HCT116 (cell line): ENCODE data around the gene CPM. TPM values are rescaled to one million over a fixed set of nuclear protein-coding genes. Genes with fewer than 3 reads are reported as not detected.

Experiments used
- ATAC-seq: fragments of 200-7000 bp; cut with Tn5 transposase; 2 replicates; pipeline ENCODE4 v1.9.1; 2020; ENCODE audit warnings: mild to moderate bottlenecking, moderate library complexity
- BruUV-seq: library from RNA; stranded (reverse); fragments of 400-500 nt; replicated peaks from 2 replicates; lab custom pipeline; 2021; lab: Mats Ljungman, UMichigan
- CTCF ChIA-PET: fragments of 300-600 bp; sonication (Branson Sonifier 250); formaldehyde crosslinking; loops from one replicate; lab custom pipeline; 2021; ENCODE audit warnings: antibody characterized with exemption; lab: Charles Lee
- POLR2A ChIA-PET: fragments of 300-600, 350-600 bp; sonication (Branson Sonifier 250); formaldehyde crosslinking; loops from one replicate; lab custom pipeline; 2021; ENCODE audit warnings: antibody characterized with exemption; lab: Charles Lee
- RAD21 ChIA-PET, 2 experiments: fragments of 300-600 bp; sonication (Branson Sonifier 250); formaldehyde crosslinking; loops; one replicate each; lab custom pipeline; 2023; ENCODE audit warnings: low total read pairs in 2 of 2; ENCODE audit not compliant: uncharacterized antibody in 2 of 2, unreplicated experiment in 2 of 2, low non-redundant PET in 1 of 2; lab: Charles Lee
- DNase-seq: peaks from one replicate; pipeline ENCODE4 v3.0.0-alpha.2; 2010; ENCODE audit warnings: low read depth, low spot score
- H2AFZ ChIP-seq: fragments of 200-600 bp; shearing (Covaris generic), sonication (generic); 2 replicates; pipeline ENCODE4 v1.6.1; 2017; ENCODE audit warnings: low read depth, mixed run types, mixed read lengths, antibody characterized with exemption, low read length; ENCODE audit not compliant: poor library complexity, severe bottlenecking
- H3K27ac ChIP-seq: 2 replicates; pipeline ENCODE4 v1.5.1; 2012; ENCODE audit warnings: low read depth, low read length
- H3K27me3 ChIP-seq: fragments of 200-600 bp; sonication (generic); 2 replicates; pipeline ENCODE4 v1.6.1; 2016; ENCODE audit warnings: mixed run types, low read length, mixed read lengths; ENCODE audit not compliant: insufficient read depth
- H3K36me3 ChIP-seq, 2 experiments: fragments of 200-500 bp in 1 of 2; fragments of 200-600 bp in 1 of 2; sonication (Bioruptor generic) in 1 of 2; sonication (generic) in 1 of 2; 2 replicates each; pipeline versions ENCODE4 v1.5.1 to v1.6.1; 2014 to 2016; ENCODE audit warnings: low read length in 2 of 2, inconsistent platforms in 1 of 2, mixed read lengths in 1 of 2, mixed run types in 1 of 2; ENCODE audit not compliant: insufficient read depth in 2 of 2, control insufficient read depth in 1 of 2
- H3K4me1 ChIP-seq, 2 experiments: fragments of 200-600 bp in 1 of 2; sonication (generic) in 1 of 2; 2 replicates each; pipeline versions ENCODE4 v1.5.1 to v1.6.1; 2012 to 2017; ENCODE audit warnings: low read length in 2 of 2, inconsistent platforms in 1 of 2, mild to moderate bottlenecking in 1 of 2, mixed read lengths in 1 of 2, mixed run types in 1 of 2, moderate library complexity in 1 of 2; ENCODE audit not compliant: insufficient read depth in 2 of 2, control insufficient read depth in 1 of 2
- H3K4me2 ChIP-seq: fragments of 200-600 bp; sonication (generic); 2 replicates; pipeline ENCODE4 v1.6.1; 2017; ENCODE audit warnings: mixed run types, low read length, mixed read lengths
- H3K4me3 ChIP-seq, 2 experiments: fragments of 200-600 bp in 1 of 2; sonication (generic) in 1 of 2; replicated peaks in 1 of 2; 2 replicates each; pipeline ENCODE4 v1.5.1; 2011 to 2016; ENCODE audit warnings: low read length in 2 of 2, control low read depth in 1 of 2, low read depth in 1 of 2, mild to moderate bottlenecking in 1 of 2, mixed read lengths in 1 of 2, mixed run types in 1 of 2
- H3K79me2 ChIP-seq: fragments of 200-600 bp; sonication (generic); 2 replicates; pipeline ENCODE4 v1.6.1; 2017; ENCODE audit warnings: mild to moderate bottlenecking, mixed run types, low read length, moderate library complexity, mixed read lengths; ENCODE audit not compliant: insufficient read depth
- H3K9ac ChIP-seq: fragments of 200-600 bp; sonication (generic); 2 replicates; pipeline ENCODE4 v1.6.1; 2016; ENCODE audit warnings: low read length, mixed read lengths
- H3K9me2 ChIP-seq: fragments of 200-600 bp; sonication (generic), shearing (Covaris generic); 2 replicates; pipeline ENCODE4 v1.6.1; 2017; ENCODE audit warnings: mixed run types, mild to moderate bottlenecking, moderate library complexity; ENCODE audit not compliant: insufficient read depth
- H3K9me3 ChIP-seq, 2 experiments: fragments of 200-500 bp in 1 of 2; fragments of 200-600 bp in 1 of 2; sonication (Bioruptor generic) in 1 of 2; sonication (generic) in 1 of 2; 2 replicates each; pipeline ENCODE4 v1.6.1; 2014 to 2017; ENCODE audit warnings: low read length in 2 of 2, mixed read lengths in 2 of 2, inconsistent platforms in 1 of 2, low read depth in 1 of 2, mild to moderate bottlenecking in 1 of 2, mixed run types in 1 of 2, moderate library complexity in 1 of 2; ENCODE audit not compliant: control insufficient read depth in 1 of 2, insufficient read depth in 1 of 2
- H4K20me1 ChIP-seq: fragments of 200-600 bp; sonication (generic), shearing (Covaris generic); 2 replicates; pipeline ENCODE4 v1.6.1; 2017; ENCODE audit warnings: mixed run types, mild to moderate bottlenecking, moderate library complexity; ENCODE audit not compliant: insufficient read depth
- ATF3 ChIP-seq: IDR thresholded peaks from 2 replicates; pipeline ENCODE4 v1.6.1; 2012
- CTCF ChIP-seq, 3 experiments: fragments of 200-600 bp in 1 of 3; sonication (generic) in 1 of 3; IDR thresholded peaks in 2 of 3; conservative IDR thresholded peaks in 1 of 3; 2 replicates each; pipeline ENCODE4 v1.5.1; 2012 to 2017; ENCODE audit warnings: low read depth in 2 of 3, low read length in 2 of 3, antibody characterized with exemption in 1 of 3, borderline replicate concordance in 1 of 3, control low read depth in 1 of 3, mild to moderate bottlenecking in 1 of 3, mixed read lengths in 1 of 3, mixed run types in 1 of 3, moderate library complexity in 1 of 3; ENCODE audit not compliant: insufficient read depth in 1 of 3
- EGR1 ChIP-seq: IDR thresholded peaks from 2 replicates; pipeline ENCODE4 v1.6.1; 2012; ENCODE audit warnings: low read depth
- EZH2phosphoT487 ChIP-seq: fragments of 200-600 bp; IDR thresholded peaks from 2 replicates; pipeline ENCODE4 v1.6.1; 2018; ENCODE audit warnings: antibody characterized with exemption, borderline replicate concordance
- FOSL1 ChIP-seq: IDR thresholded peaks from 2 replicates; pipeline ENCODE4 v1.6.1; 2012; ENCODE audit warnings: low read depth
- JUND ChIP-seq: IDR thresholded peaks from 2 replicates; pipeline ENCODE4 v1.6.1; 2012
- POLR2AphosphoS5 ChIP-seq: IDR thresholded peaks from 2 replicates; pipeline ENCODE4 v1.6.1; 2011; ENCODE audit warnings: mild to moderate bottlenecking, low read depth, low read length, moderate library complexity
- RAD21 ChIP-seq: IDR thresholded peaks from 2 replicates; pipeline ENCODE4 v1.6.1; 2012; ENCODE audit warnings: low read depth, mild to moderate bottlenecking
- SIN3A ChIP-seq: IDR thresholded peaks from 2 replicates; pipeline ENCODE4 v1.6.1; 2012; ENCODE audit warnings: low read depth
- SP1 ChIP-seq: IDR thresholded peaks from 2 replicates; pipeline ENCODE4 v1.6.1; 2012; ENCODE audit warnings: low read depth
- SRF ChIP-seq: IDR thresholded peaks from 2 replicates; pipeline ENCODE4 v1.6.1; 2012; ENCODE audit warnings: low read depth
- ZNF274 ChIP-seq: fragments of 200-500 bp; sonication (Bioruptor generic); IDR thresholded peaks from 2 replicates; pipeline ENCODE4 v1.6.1; 2014; ENCODE audit warnings: mild to moderate bottlenecking, low read depth, low read length, inconsistent platforms
- intact Hi-C: fragments of 100-400 bp; cut with micrococcal nuclease; formaldehyde crosslinking; loops from 2 replicates; pipeline ENCODE4 v1.10.0; 2022
- total RNA-seq: library from RNA; stranded (reverse); gene quantifications from one replicate; pipeline ENCODE4 v1.2.1, GENCODE V29; 2021; ENCODE audit not compliant: unreplicated experiment

CPM gene
- total RNA-seq, 1 experiment from 2014 or later: 5.3 TPM

GRCh38 chr12:68930178-68930577 is 2.8 kb downstream of the CPM start:
- Histone ChIP-seq H3K36me3 (no peaks in the 10 kb centered on the region), H3K27me3 (no peaks in the 10 kb centered on the region), H3K79me2 (no peaks in the 10 kb centered on the region), H3K9me2 (no peaks in the 10 kb centered on the region), H3K4me2 (peak overlapping the region; percentile 56), H3K4me3 (no peak overlapping the region), H4K20me1 (no peaks in the 10 kb centered on the region), H3K27ac (no peak overlapping the region), H3K9me3 (no peaks in the 10 kb centered on the region), H3K4me1 (peaks cover 8 to 26% of the 10 kb centered on the region in 2 experiments; a peak in 3 of 4 replicates), H3K9ac (no peak overlapping the region), H2AFZ (no peak overlapping the region)
- intact Hi-C loops: no loop called here
- RAD21 ChIA-PET: no interaction called here
- CTCF ChIA-PET: no interaction called here
- ATAC-seq: no peak
- POLR2A ChIA-PET: no interaction called here
- TF ChIP-seq FOSL1: peak; percentile 30; the same call in 1 of the 2 replicates
- no peak for TF ChIP-seq ZNF274
- no peak for DNase-seq
- BruUV-seq: no TSS peak

- H3K4me2 ChIP-seq: no peak overlapping the region
- H3K36me3 ChIP-seq: no peaks in the 10 kb centered on the region
- H3K27me3 ChIP-seq: no peaks in the 10 kb centered on the region
- DNase-seq: no peak
- H3K4me1 ChIP-seq: no peaks in the 10 kb centered on the region
- no peaks in the 10 kb centered on the region for H4K20me1 ChIP-seq
- ChIA-PET CTCF (no interaction called here), RAD21 (no interaction called here), POLR2A (no interaction called here)
- H3K9me3 ChIP-seq: no peaks in the 10 kb centered on the region
- H3K27ac ChIP-seq: no peak overlapping the region
- no peak overlapping the region for H2AFZ ChIP-seq
- TF ChIP-seq SP1 (no peak), CTCF (IDR thresholded peaks at IDR 0.05 in 2 of 3, conservative IDR thresholded peaks at IDR 0.05 in 1 of 3; ENCODE audit: borderline replicate concordance in 1 of 3, insufficient read depth in 1 of 3, low read depth in 2 of 3, low read length in 2 of 3) (no peak), ATF3 (no peak), RAD21 (no peak), EZH2phosphoT487 (no peak), SRF (no peak), POLR2AphosphoS5 (no peak), ZNF274 (no peak), JUND (no peak), EGR1 (no peak), SIN3A (no peak), FOSL1 (no peak)
- H3K9me2 ChIP-seq: no peaks in the 10 kb centered on the region
- no TSS peak for BruUV-seq
- ATAC-seq: no peak
- no peak overlapping the region for H3K9ac ChIP-seq
- no peak overlapping the region for H3K4me3 ChIP-seq
- intact Hi-C loops: no loop called here
- no peaks in the 10 kb centered on the region for H3K79me2 ChIP-seq
Observed at GRCh38 chr12:68924546-68924945, 8.4 kb downstream of the CPM start.
